AG04449 (cell line): ENCODE results near the gene IZUMO3.

Experiments
- CTCF ChIA-PET: fragments of 350-600 bp; formaldehyde crosslinking; extraction: SDS; loops from one replicate; lab custom pipeline; 2021; ENCODE audit warnings: antibody characterized with exemption; lab: Yijun Ruan, JAX
- POLR2A ChIA-PET: fragments of 400-600, 350-600 bp; formaldehyde crosslinking; extraction: SDS; loops from one replicate; lab custom pipeline; 2020; ENCODE audit warnings: antibody characterized with exemption, inconsistent platforms; lab: Yijun Ruan, JAX
- DNase-seq: peaks from one replicate; pipeline ENCODE4 v3.0.0-alpha.2; 2010; ENCODE audit warnings: low read depth, low spot score
- H3K4me3 ChIP-seq: 2 replicates; pipeline ENCODE4 v1.5.1; 2011; ENCODE audit warnings: low read depth, mild to moderate bottlenecking, control low read depth, low read length
- TF ChIP-seq, protein P1 (sequence below): IDR thresholded peaks from one replicate; pipeline ENCODE4 v1.5.1; 2011; ENCODE audit warnings: mild to moderate bottlenecking, moderate library complexity, low read length, control low read depth, inconsistent platforms; ENCODE audit not compliant: insufficient read depth; ENCODE audit errors: missing control alignments

IZUMO3 gene

DNA sequence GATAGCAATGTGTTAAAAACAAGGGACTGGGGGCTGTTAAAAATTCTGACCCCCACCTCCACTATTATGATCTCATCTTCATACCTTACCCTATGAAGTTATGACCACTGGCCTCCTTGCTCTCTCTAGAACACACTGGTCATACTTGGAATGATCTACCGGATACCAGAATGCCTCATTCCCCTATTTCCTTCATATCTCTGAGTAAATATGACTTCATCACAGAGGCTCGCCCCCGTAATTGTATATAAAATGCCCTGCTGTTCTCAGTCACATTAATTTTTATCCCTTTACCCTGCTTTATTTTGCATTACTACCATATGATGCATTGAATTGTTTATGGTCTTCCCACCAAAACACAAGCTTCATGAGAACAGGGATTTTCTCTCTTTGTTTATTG, 29.2 kb downstream of the IZUMO3 start:
- no peak overlapping the region for H3K4me3 ChIP-seq
- CTCF ChIA-PET, result no interaction called here
- TF ChIP-seq, protein P1, sequence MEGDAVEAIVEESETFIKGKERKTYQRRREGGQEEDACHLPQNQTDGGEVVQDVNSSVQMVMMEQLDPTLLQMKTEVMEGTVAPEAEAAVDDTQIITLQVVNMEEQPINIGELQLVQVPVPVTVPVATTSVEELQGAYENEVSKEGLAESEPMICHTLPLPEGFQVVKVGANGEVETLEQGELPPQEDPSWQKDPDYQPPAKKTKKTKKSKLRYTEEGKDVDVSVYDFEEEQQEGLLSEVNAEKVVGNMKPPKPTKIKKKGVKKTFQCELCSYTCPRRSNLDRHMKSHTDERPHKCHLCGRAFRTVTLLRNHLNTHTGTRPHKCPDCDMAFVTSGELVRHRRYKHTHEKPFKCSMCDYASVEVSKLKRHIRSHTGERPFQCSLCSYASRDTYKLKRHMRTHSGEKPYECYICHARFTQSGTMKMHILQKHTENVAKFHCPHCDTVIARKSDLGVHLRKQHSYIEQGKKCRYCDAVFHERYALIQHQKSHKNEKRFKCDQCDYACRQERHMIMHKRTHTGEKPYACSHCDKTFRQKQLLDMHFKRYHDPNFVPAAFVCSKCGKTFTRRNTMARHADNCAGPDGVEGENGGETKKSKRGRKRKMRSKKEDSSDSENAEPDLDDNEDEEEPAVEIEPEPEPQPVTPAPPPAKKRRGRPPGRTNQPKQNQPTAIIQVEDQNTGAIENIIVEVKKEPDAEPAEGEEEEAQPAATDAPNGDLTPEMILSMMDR, result no peak
- POLR2A ChIA-PET, result no interaction called here
- no peak for DNase-seq

DNA sequence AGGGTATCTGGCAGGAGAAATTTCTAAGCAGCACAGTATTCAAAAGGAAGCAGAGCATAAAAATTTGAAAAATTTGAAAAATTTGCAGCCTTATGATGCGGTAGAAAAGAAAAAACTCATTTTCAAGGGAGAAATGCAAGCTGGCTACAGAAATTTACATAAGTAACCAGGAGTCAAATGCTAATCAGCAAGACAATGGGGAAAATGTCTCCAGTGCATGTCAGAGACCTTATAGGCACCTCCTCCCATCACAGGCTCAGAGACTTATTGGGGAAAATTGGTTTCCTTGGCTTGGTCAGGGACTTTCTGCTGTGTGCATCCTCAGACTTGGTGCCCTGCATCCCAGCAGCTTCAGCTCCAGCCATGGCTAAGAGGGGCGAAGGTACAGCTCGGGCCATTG, 35.8 kb downstream of the IZUMO3 start:
- TF ChIP-seq, protein P1, result no peak
- ChIA-PET POLR2A (no interaction called here), CTCF (no interaction called here)
- DNase-seq, result no peak
- no peak overlapping the region for H3K4me3 ChIP-seq

DNA sequence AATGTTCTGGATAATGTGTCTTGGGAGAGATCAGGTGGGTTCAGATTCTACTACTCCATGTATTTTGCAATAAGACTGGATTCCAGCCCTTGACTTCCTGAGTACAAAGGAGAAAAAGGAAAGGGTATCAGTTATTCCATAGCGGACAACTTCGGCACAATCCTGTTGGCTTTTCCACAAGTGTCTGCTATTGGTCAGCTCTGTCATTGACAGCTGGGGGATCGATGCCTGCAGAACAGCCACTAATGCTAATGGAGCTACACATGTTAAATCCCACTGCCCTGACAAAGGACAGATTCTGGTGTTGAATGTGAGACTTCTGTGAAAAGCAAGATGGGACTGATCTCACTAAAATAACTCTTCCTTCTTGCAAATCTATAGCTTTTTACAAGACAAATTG, 41.2 kb downstream of the IZUMO3 start:
- POLR2A ChIA-PET, result no interaction called here
- TF ChIP-seq, protein P1, result no peak
- CTCF ChIA-PET, result no interaction called here
- DNase-seq, result no peak
- H3K4me3 ChIP-seq, result no peak overlapping the region

DNA sequence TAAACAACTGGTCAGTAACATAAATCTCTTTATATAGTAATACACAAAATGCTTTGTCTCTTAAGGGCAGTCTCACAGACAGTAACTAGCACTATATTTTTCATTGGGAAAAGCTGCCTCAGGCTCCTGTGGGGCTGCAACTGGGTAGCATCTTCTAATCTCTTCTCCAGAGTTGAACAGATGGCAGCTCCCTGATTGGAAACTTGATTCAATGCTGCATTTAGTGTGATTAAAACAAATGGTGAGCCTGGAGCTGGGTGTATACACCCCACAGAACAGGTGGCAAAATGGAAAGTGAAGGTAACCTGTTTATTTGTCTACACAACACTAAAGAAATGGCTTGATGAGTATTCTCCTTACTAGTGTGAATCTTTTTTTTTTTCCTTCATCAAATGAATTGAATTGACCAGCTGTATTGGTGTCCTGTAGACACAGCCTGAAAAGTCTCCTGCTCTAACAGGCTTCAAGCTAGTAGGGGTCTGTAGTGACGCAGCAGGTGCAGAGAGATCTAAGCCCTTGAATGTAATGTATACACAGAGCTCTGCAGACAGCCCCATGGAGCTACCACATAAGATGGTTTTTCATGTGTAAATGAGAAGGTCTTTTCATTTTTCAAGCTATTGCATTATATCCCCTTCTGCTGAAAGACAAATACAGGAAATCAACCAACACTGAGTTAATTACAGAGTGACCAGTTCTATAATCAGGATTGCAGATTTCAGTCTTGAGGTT, 43.3 kb downstream of the IZUMO3 start:
- TF ChIP-seq, protein P1, result no peak
- no peak for DNase-seq
- POLR2A ChIA-PET, result no interaction called here
- CTCF ChIA-PET, result no interaction called here
- no peak overlapping the region for H3K4me3 ChIP-seq

DNA sequence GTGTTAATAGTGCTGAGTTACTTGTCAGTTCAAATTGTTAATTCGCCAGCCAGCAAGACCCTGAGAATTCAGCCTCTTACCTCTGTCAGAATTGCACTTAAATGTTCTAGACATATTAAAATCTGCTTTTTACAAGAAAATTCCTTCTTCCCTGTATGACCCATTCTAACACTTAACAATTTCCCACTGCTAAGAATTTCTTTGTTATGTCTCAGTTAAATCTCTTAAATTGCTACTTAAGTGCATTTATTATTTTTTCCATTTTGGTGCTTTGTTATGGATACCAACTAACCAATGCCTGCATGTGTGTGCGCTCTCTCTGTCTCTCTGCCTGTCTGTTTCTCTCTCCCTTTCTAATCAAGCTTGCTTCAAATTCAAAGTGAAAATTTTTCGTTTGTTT, 44.9 kb downstream of the IZUMO3 start:
- DNase-seq, result no peak
- TF ChIP-seq, protein P1, result no peak
- ChIA-PET POLR2A (no interaction called here), CTCF (no interaction called here)
- H3K4me3 ChIP-seq, result no peak overlapping the region

DNA sequence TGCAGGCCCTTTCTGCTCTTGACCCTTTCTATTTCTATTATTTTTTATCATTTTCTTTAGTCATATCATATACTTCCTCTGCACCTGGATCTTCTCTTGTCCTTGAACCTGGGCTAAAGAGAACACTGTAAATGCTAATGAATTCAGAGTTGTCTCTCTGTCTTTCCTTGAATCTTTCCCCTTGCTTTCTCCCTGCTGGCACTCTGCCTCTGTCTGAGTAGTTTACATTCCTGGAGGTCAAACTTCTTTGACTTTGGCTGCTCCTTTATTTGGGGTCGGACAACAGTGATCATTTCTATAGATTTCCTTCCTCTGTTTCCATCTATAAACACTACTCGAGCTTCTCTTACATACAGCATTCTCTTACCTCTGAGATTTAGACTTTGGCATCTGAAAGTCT, 47.1 kb downstream of the IZUMO3 start:
- DNase-seq, result no peak
- POLR2A ChIA-PET, result no interaction called here
- CTCF ChIA-PET, result no interaction called here
- TF ChIP-seq, protein P1, result no peak
- no peak overlapping the region for H3K4me3 ChIP-seq
